Activated naive CD8-positive, alpha-beta T cell treated with anti-CD3 and anti-CD28 coated beads, Interleukin-2, amount 50 U/mL, for 24 hours (primary cell): Measurements from ENCODE around the gene ZBTB7C.

Source experiments
- ATAC-seq: fragments of 150-1000 bp; cut with Tn5 transposase; one replicate; pipeline ENCODE4 v1.10.0; 2021
- DNase-seq: peaks from one replicate; pipeline ENCODE4 v3.0.0; 2021
- H3K27ac Mint-ChIP-seq: one replicate; pipeline ENCODE4 v1.8.0; 2021; ENCODE audit warnings: mild to moderate bottlenecking, mixed read lengths
- H3K27me3 Mint-ChIP-seq: one replicate; pipeline ENCODE4 v1.8.0; 2021; ENCODE audit warnings: mixed read lengths
- H3K36me3 Mint-ChIP-seq: one replicate; pipeline ENCODE4 v1.8.0; 2021; ENCODE audit warnings: low read depth, mixed read lengths
- H3K4me1 Mint-ChIP-seq: one replicate; pipeline ENCODE4 v1.8.0; 2021; ENCODE audit warnings: mixed read lengths
- H3K4me3 Mint-ChIP-seq: one replicate; pipeline ENCODE4 v1.8.0; 2021; ENCODE audit warnings: mild to moderate bottlenecking, moderate library complexity, mixed read lengths
- H3K9me3 Mint-ChIP-seq: one replicate; pipeline ENCODE4 v1.8.0; 2021; ENCODE audit warnings: mixed read lengths

Gene ZBTB7C

DNA sequence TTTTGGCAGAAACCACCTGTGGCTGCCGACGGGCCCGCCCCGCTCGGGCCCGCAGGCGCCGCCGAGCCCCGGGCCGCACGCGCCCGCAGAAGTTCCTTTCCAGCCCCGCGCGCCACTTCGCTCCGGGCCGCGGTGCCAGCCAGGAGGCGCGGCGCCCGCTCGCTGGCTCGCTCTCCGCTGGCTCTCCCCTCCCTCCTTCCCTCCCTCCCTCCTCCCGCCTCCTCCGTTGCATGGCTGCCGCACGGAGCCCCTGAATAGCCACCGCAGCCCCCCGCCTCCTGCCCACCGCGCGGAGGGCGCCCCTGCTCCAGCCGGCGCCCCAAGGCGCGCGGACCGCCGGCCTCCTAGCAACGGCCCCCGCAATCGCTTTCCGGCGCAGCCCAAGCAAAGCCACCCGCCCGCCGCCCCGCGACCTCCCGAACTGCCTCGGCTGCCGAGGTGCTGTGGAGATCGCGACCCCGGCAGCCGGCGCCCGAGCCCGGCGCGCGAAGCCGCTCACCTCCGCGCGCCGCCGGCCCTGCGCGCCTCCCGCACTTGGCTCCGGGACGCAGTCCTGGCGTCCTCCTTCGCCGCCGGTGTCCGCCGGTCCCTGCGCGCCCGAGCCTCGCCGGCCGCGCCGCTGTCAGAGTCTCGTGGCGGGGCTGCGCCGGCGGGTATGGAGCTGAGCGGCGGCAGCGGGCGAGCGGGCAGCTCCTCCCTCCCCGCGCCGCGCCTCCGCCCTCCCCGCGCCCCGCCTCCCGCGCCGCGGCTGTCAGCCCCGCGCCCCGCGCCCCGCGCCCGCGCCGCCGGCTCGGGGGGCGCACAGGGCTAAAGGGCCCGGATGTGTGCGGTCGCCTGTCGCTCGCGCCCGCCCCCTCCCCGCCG lies at the start of gene ZBTB7C:
Gene ZBTB7C (minus strand): TSS at position 657 of the 864 bp plus-strand sequence.
- DNase-seq = peak; percentile 9

DNA sequence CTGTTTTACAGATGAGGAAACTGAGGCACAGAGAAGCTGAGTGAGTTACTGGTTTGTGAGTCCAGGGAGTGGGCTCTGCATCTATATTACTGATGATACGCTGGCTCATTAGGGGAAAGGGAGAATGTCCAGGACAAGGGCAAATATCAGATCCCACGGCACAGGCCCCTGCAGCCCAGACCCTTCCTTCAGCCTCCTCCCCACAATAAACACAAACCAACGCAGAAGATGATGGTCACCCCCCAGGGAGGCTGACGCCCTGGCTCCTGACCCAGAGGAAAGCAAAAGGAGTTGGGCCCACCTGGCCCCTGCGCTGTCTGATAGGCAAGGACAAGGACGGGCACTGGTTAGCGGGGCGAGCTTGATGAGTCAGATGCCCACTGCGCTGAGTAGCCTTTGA lies 47.7 kb upstream of the ZBTB7C start:
- no peaks in the 10 kb centered on the region for H3K36me3 Mint-ChIP-seq
- H3K4me1 Mint-ChIP-seq = peaks cover 19% of the 10 kb centered on the region
- no peak for ATAC-seq

More for the DNA sequence above, at the start of gene ZBTB7C:
- no peaks in the 10 kb centered on the region for H3K9me3 Mint-ChIP-seq
- H3K36me3 Mint-ChIP-seq = peaks cover 1% of the 10 kb centered on the region
- H3K27ac Mint-ChIP-seq = no peak within 1 kb of the TSS
- peaks cover 76% of the 10 kb centered on the region for H3K27me3 Mint-ChIP-seq
- peak within 1 kb of the TSS; percentile 63 for H3K4me3 Mint-ChIP-seq
- H3K4me1 Mint-ChIP-seq = peaks cover 14% of the 10 kb centered on the region
- ATAC-seq = no peak

DNA sequence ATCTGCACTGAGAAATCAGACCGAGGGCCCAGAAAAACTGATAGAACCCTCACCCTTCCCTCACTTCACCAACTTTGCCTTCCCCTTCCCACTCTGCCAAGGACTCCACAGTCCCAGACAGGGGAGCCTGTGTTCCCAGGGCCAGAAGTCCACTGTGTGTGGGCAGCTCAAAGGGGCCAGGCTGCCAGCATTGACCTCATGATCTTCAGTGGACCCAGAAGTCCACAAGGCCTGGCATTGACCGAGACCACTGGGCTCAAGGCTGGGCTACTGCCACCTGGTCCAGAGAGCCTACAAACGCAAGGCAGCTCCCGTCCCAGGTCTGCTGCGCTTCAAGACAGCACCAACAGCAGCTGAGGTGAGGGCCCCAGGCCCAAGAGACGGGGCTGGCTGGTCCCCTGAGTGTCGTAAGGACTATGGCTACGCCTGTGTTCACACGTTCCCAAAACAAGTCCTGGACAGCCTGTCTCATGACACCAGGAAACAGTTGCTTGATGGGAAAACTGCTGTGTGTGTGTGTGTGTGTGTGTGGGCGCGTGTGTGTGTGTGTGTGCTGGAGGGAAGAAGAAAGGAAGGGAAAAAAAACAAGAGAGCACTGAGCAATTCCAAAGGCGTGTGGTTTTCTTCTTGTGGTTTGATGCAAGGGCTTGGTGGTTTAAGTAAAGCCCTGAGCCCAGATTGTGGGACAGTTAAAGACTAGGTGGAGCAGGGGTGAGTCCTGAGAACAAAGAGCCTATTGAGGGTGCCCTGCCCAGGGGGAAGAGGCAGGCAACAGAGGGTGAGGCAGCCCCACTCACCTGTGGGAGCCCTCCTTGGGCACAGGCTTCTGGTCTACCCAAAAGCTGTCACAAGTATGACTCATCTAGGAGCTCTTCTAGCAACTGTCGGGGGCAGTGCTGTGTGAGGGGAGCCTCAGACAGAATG lies 46.6 kb upstream of the ZBTB7C start:
- Mint-ChIP-seq H3K36me3 (no peaks in the 10 kb centered on the region), H3K27ac (peak overlapping the region; percentile 64), H3K4me3 (no peak overlapping the region), H3K9me3 (no peaks in the 10 kb centered on the region), H3K4me1 (peaks cover 19% of the 10 kb centered on the region), H3K27me3 (peaks cover 70% of the 10 kb centered on the region)
- ATAC-seq (peak; percentile 81), DNase-seq (peak; percentile 46)

More for the DNA sequence above, 47.7 kb upstream of the ZBTB7C start:
- H3K4me3 Mint-ChIP-seq = no peak overlapping the region
- no peak for DNase-seq
- peaks cover 62% of the 10 kb centered on the region for H3K27me3 Mint-ChIP-seq
- H3K27ac Mint-ChIP-seq = no peak overlapping the region
- no peaks in the 10 kb centered on the region for H3K9me3 Mint-ChIP-seq

DNA sequence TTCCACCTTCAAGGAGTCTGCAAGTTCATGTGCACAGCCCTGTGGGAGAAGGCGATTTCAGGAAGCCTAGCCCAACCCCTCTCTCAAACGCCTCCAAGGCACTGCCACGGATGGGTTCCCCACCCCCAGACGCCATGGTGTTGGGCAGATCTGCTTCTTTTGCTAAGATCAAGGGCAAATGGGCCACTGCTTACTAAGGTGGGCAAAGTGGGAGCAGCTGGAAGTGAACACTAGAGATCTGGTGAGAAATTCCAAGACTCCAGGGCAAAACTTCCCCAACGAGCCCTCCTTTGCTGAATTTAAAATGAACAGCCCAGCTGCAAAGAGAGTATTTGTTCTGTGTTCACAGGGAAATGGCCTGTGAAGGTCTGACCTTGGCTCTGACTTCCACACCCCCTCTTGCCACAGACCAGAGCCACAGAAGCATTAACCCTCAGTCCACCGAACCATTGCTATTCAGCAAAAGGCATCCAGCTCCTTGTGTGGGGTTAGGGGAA lies 45.1 kb upstream of the ZBTB7C start:
- Mint-ChIP-seq H3K4me3 (no peak overlapping the region), H3K36me3 (no peaks in the 10 kb centered on the region), H3K9me3 (no peaks in the 10 kb centered on the region), H3K27me3 (peaks cover 60% of the 10 kb centered on the region), H3K4me1 (peaks cover 19% of the 10 kb centered on the region), H3K27ac (no peak overlapping the region)
- DNase-seq (no peak), ATAC-seq (no peak)

DNA sequence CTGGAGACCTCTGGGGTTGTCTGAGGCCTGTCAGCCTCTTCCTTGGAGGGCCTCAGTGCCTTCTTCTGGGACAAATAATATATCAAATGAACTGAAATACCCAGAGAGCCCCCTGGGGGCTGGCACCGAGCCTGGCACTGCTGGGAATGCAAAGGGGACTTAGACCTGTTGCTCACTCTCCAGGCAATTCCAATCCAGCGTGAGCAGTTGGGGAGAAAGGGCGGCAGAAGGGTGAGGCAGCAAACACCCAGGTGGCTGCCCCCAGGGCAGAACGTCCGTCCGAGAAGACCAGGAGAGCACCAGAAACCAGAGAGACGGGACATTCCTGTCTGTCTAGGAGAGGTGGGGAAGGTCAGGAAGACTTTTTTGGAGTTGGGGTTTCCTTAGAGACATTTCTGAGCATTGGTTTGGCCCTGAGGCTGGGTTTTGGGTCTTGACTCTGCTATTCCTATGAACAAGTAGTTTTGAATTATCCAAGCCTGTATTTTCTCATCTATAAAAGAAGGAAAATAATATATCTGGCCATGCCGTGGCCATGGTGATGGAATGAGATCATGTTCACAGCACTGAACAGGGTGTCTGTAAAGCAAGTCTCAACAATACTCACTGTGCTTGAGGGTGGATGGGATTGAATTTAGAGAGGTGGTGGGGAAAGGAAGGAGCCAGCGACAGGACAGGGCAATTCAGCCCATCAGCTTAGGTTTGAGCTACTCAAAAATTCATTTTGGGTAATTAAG lies 44.3 kb upstream of the ZBTB7C start:
- no peak overlapping the region for H3K27ac Mint-ChIP-seq
- H3K36me3 Mint-ChIP-seq = no peaks in the 10 kb centered on the region
- ATAC-seq (no peak), DNase-seq (no peak)
- H3K9me3 Mint-ChIP-seq = no peaks in the 10 kb centered on the region
- H3K27me3 Mint-ChIP-seq = peaks cover 57% of the 10 kb centered on the region
- H3K4me1 Mint-ChIP-seq = peaks cover 19% of the 10 kb centered on the region
- no peak overlapping the region for H3K4me3 Mint-ChIP-seq

DNA sequence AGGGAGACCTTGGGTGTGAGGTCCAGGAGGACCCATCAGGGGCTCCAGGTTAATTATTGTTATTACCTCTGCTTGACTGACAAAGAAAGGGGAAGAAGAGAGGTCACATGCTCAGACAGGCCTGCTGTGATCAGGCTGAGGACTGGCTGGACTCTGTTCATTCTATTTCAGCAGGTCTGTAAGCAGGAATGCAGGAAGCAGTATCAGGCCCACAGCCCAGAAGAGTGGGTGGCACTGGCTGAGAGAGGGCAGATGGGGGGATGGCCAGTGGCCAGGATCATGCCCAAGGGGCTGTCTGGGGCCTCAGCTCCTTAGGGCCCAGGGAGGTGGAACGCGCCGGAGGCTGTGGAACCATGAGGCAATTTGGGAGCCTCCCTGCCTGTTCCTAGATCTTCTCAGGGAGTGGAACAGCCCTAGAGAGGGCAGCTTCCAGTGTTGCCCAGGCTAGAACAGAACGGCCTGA lies 43.7 kb upstream of the ZBTB7C start:
- H3K27ac Mint-ChIP-seq = no peak overlapping the region
- DNase-seq (no peak), ATAC-seq (no peak)
- H3K36me3 Mint-ChIP-seq = no peaks in the 10 kb centered on the region
- peaks cover 19% of the 10 kb centered on the region for H3K4me1 Mint-ChIP-seq
- peaks cover 58% of the 10 kb centered on the region for H3K27me3 Mint-ChIP-seq
- no peaks in the 10 kb centered on the region for H3K9me3 Mint-ChIP-seq
- H3K4me3 Mint-ChIP-seq = no peak overlapping the region

DNA sequence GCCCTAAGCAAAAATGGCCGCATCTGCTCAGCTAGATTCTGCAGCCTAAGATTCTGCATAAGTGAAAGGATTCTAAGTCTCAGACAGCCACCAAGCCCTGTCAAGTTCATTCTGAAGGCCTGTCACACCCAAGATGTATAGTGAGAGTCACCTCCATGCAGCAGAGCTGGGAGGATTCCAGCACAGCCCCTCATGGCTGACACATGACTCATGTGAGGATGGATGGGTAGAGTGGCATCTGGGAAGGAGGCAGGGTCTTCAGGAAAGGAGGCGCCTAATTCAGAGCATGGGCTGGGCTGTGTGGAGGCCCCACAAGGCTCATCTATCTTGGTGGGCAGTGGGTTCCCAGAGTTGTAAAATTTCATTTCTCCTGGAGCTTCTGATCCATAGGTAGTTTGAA lies 41.5 kb upstream of the ZBTB7C start:
- peaks cover 4% of the 10 kb centered on the region for H3K4me1 Mint-ChIP-seq
- no peak for ATAC-seq
- no peak overlapping the region for H3K4me3 Mint-ChIP-seq
- no peak overlapping the region for H3K27ac Mint-ChIP-seq
- H3K36me3 Mint-ChIP-seq = no peaks in the 10 kb centered on the region
- DNase-seq = no peak
- no peaks in the 10 kb centered on the region for H3K9me3 Mint-ChIP-seq
- peaks cover 46% of the 10 kb centered on the region for H3K27me3 Mint-ChIP-seq

DNA sequence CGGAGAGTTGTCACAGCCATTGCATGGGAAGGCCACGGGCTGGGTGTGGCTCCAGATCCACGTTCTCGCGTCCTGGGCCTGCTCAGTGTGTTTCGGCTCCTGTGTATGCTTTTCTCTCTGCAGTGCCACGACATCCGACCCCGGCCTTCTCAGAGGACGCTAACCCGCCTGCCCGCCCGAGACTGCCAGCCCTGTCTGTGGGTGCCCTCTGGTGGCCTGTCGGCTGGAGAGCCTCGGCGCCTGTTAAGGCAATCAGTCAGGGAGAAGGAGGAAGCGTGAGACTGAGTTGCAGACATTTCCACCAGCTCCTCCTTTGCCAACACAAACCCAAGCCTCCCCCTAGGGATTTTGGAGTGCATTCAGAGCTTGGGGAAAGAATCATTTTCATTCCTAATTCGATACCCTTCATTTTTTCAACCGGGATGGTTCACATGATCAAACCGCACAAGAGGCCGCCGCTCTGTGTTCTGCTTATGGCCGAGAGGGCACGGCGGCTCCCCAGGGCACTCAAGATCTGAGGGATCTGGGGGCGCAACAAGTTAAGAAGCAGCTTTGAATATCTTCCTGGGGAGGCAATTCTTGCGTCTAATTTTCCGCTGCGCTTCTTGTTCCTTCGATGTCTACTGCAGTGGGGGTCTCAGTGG lies 37.5 kb upstream of the ZBTB7C start:
- H3K36me3 Mint-ChIP-seq = no peaks in the 10 kb centered on the region
- H3K27ac Mint-ChIP-seq = no peak overlapping the region
- H3K9me3 Mint-ChIP-seq = no peaks in the 10 kb centered on the region
- peaks cover 32% of the 10 kb centered on the region for H3K27me3 Mint-ChIP-seq
- H3K4me1 Mint-ChIP-seq = no peaks in the 10 kb centered on the region
- peak; percentile 58 for ATAC-seq
- DNase-seq = peak; percentile 71
- no peak overlapping the region for H3K4me3 Mint-ChIP-seq

DNA sequence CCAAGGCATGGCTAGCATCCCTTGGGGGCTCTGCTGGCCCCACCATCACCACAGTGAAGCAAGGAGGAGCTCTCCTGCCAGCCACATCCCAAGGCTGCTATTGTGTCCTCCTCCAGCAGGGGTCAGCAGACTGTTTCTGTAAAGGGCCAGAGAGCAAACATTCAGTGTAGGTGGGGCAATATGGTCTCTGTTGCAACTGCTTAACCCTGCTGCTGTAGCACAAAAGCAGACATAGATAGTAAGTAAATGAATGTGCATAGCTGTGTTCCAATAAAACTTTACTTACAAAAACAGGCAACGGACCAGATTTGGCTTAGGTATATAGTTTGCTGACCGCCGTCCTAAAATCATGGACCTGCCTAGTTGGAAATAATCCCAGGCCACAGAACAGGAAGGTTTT lies 36.4 kb upstream of the ZBTB7C start:
- ATAC-seq (peak; percentile 47), DNase-seq (peak; percentile 75)
- Mint-ChIP-seq H3K27ac (no peak overlapping the region), H3K4me3 (no peak overlapping the region), H3K4me1 (no peaks in the 10 kb centered on the region), H3K9me3 (no peaks in the 10 kb centered on the region), H3K27me3 (peaks cover 31% of the 10 kb centered on the region), H3K36me3 (no peaks in the 10 kb centered on the region)

DNA sequence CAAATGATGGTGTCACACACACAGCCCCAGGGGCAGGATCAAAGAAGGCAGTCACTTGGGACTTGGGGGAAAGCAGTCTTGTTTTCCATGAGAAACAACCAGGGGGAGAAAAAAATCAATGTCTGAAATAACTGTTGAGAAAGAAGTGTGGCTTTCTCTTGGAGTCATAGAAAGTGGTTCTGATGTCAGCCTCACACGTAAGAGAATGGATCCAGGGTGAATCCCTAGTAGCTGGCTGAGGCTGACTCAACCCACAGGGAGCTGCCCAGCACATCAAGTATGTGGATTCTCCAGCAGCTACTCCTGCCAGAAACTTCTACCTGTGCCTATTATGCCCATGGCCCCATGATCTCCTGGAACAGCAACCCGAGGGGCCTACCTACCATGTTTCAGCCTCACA lies 33.6 kb upstream of the ZBTB7C start:
- H3K9me3 Mint-ChIP-seq = no peaks in the 10 kb centered on the region
- H3K4me1 Mint-ChIP-seq = no peaks in the 10 kb centered on the region
- DNase-seq = no peak
- ATAC-seq = no peak
- H3K27ac Mint-ChIP-seq = no peak overlapping the region
- no peaks in the 10 kb centered on the region for H3K36me3 Mint-ChIP-seq
- H3K4me3 Mint-ChIP-seq = no peak overlapping the region
- H3K27me3 Mint-ChIP-seq = peaks cover 30% of the 10 kb centered on the region

DNA sequence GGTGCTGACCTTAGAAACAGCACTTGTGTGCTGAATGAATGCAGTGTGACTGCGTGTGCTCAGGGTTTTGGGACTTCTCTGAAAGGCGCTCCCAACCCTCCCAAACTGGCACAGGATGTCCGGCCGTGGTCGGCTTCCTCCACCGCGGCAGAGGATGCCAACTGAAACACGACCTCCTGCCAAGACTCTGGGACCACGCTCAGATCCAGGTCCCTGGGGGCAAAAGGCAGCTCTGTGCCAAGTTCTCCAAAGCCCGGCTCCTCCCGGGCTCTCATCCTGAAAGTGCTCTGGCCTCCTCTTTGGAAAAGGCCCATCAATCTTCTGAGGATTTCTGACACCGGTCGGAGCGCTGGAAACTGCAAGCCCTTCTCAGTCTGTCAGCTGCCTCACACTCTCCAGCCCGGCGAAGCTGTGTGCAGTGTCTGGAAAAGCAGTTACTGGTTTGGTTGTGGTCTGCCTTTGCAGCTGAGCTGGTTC lies 32.3 kb upstream of the ZBTB7C start:
- Mint-ChIP-seq H3K4me1 (no peaks in the 10 kb centered on the region), H3K9me3 (no peaks in the 10 kb centered on the region), H3K27ac (no peak overlapping the region), H3K27me3 (peaks cover 30% of the 10 kb centered on the region), H3K36me3 (no peaks in the 10 kb centered on the region), H3K4me3 (no peak overlapping the region)
- ATAC-seq (no peak), DNase-seq (no peak)

DNA sequence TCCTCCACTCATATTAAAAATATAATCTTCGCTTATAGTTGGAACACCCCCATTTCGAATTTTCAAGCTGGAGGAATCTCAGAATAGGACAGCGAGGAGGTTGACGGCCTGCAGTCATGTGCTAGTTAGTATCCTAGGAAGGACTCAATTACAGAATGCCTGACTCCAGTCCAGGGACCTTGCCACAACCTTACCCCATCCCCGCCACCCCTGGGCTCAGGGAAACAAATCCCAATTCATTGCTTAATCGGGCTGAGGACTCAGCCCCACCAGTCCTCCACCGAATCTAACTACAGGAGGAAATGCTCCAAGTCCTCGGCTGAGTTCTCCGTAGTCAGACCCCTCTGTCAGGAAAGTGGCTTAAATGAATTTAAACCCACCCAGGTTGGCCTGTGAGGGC lies 31.7 kb upstream of the ZBTB7C start:
- no peaks in the 10 kb centered on the region for H3K4me1 Mint-ChIP-seq
- H3K9me3 Mint-ChIP-seq = no peaks in the 10 kb centered on the region
- H3K27me3 Mint-ChIP-seq = peaks cover 34% of the 10 kb centered on the region
- DNase-seq (no peak), ATAC-seq (no peak)
- H3K27ac Mint-ChIP-seq = no peak overlapping the region
- no peak overlapping the region for H3K4me3 Mint-ChIP-seq
- no peaks in the 10 kb centered on the region for H3K36me3 Mint-ChIP-seq

DNA sequence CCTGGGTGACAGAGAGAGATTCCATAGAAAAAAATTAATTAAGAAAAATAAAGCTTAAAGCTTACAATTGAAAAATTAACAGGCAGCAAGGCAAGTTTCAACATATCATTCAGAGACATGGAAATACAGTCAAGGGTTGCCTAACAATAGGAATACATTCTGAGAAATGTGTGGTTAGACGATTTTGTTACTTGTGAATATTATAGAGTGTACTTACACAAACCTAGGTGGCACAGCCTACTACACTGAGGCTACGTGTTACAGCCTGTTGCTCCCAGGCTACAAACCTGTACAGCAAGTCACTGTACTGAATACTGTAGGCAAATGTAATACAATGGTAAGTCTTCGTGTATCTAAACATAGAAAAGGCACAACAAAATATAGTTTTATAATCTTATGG lies 27.7 kb upstream of the ZBTB7C start:
- no peak overlapping the region for H3K27ac Mint-ChIP-seq
- H3K4me3 Mint-ChIP-seq = no peak overlapping the region
- H3K9me3 Mint-ChIP-seq = no peaks in the 10 kb centered on the region
- no peaks in the 10 kb centered on the region for H3K4me1 Mint-ChIP-seq
- no peaks in the 10 kb centered on the region for H3K36me3 Mint-ChIP-seq
- ATAC-seq = no peak
- no peak for DNase-seq
- peaks cover 28% of the 10 kb centered on the region for H3K27me3 Mint-ChIP-seq
